Mammary epithelial cell (primary cell): ENCODE measurements around the gene ARHGAP15.

Experiments used
- CTCF ChIP-seq, 2 donors: IDR thresholded peaks in 1 of 2; conservative IDR thresholded peaks in 1 of 2; 2 replicates each; pipeline ENCODE4 v1.5.1; 2011 to 2012; ENCODE audit warnings: inconsistent platforms in 2 of 2, low read length in 2 of 2, mild to moderate bottlenecking in 2 of 2, control low read depth in 1 of 2, low read depth in 1 of 2; ENCODE audit not compliant: insufficient read depth in 1 of 2; ENCODE audit errors: extremely low read depth in 1 of 2
- EZH2 ChIP-seq: IDR thresholded peaks from 2 replicates; pipeline ENCODE4 v1.6.1; 2012; ENCODE audit warnings: low read length, inconsistent platforms, borderline replicate concordance

- TF ChIP-seq CTCF (conservative IDR thresholded peaks at IDR 0.05 in 1 of 2, IDR thresholded peaks at IDR 0.05 in 1 of 2; ENCODE audit: extremely low read depth in 1 of 2, insufficient read depth in 1 of 2, low read depth in 1 of 2, low read length in 2 of 2), result no peak
- no peak for TF ChIP-seq EZH2
Observed at GRCh38 chr2:143394062-143394461, 264.8 kb downstream of the ARHGAP15 start.
